ENCODE data around the gene NUDT4.
"Not testable (repeated sequence)": the region's sequence is repeated elsewhere in the genome, so short reads cannot be mapped to it uniquely, and the experiment has no call there.

The NUDT4 gene

DNA sequence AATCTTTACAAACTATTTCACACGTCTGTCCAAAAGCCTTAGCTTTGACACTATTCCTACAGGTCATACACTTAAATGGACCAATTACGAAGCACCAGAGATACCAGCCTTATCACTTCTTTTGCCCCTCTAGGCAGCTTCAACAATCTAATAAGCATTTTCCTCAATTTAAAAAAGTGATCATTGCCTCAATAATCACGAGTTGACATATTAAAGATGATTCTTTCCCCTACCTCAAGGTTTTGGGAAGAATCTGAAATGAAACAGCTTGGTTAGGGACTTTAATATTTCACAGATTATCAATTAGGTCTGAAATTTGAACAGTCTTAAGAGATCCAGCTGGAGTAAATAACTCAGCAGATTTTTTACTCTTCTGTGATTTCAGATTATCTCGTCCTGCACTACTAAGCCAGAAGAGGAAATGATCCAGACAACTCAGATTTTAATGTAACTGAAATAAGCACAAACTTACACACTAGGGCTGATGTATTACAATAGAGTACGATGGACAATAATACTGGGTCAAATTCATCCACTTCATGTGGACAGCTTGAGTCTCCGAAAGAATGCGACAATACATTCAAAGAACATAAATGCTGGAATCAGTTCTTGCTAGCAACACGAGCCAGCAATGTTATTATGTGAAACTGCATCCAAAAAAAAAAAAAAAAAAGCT is 48.1 kb downstream of the NUDT4 start:
- TF ChIP-seq POLR2AphosphoS5 (IDR thresholded peaks at IDR 0.05; ENCODE audit: low read depth, low read length) (no peak), TAF1 (IDR thresholded peaks at IDR 0.05; ENCODE audit: borderline replicate concordance, low read depth, low read length) (no peak), POLR2A (IDR thresholded peaks at IDR 0.05; ENCODE audit: low read depth, low read length) (no peak)
- DNase-seq (ENCODE audit: insufficient read length) (no peak), FAIRE-seq (no peak)

DNA sequence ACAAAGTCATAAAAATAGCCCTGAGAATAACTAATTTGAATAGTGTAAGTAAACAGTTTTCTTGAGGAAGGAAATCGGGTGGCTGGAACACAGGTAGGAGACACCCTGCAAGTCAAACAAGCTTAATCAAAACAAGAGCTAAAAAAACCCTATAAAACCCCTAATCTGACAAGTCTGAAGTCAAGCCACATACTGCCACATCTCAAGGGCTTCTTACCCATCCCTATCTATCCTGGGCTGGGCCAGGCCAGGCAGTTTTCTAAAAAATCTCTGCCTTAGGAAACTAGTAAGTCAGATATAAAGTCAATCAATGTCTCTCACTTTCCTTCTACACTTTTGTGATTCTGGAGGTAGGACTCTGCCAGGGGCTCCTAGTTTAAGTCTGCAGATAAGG is 48.7 kb downstream of the NUDT4 start:
- peak; percentile 61 for FAIRE-seq
- DNase-seq (ENCODE audit: insufficient read length): no peak
- no peak for TF ChIP-seq TAF1 (IDR thresholded peaks at IDR 0.05; ENCODE audit: borderline replicate concordance, low read depth, low read length)
- TF ChIP-seq POLR2AphosphoS5 (IDR thresholded peaks at IDR 0.05; ENCODE audit: low read depth, low read length): no peak
- no peak for TF ChIP-seq POLR2A (IDR thresholded peaks at IDR 0.05; ENCODE audit: low read depth, low read length)

- TF ChIP-seq TAF1 (IDR thresholded peaks at IDR 0.05; ENCODE audit: borderline replicate concordance, low read depth, low read length): no peak
- no peak for TF ChIP-seq POLR2A (IDR thresholded peaks at IDR 0.05; ENCODE audit: low read depth, low read length)
- no peak for TF ChIP-seq POLR2AphosphoS5 (IDR thresholded peaks at IDR 0.05; ENCODE audit: low read depth, low read length)
- DNase-seq (ENCODE audit: insufficient read length) (no peak), FAIRE-seq (peak; percentile 14)
Observed at GRCh38 chr12:93427779-93428564, 50.2 kb downstream of the NUDT4 start.

DNA sequence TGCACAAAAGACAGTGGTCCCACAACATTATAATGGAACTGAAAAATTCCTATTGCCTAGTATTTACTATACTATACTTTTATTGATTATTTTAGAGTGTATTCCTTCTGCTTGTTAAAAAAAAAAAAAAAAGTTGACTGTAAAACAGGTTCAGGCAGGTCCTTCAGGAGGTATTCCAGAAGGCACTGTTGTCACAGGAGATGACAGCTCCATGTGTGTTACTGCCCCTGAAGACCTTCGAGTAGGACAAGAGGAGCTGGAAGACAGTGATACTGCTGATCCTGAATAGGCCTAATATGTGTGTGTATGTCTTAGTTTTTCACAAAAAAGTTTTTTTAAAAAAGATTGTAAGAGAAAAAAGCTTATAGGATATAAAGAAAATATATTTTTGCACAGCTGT is 51.7 kb downstream of the NUDT4 start:
- DNase-seq (ENCODE audit: insufficient read length) (no peak), FAIRE-seq (no peak)
- TF ChIP-seq TAF1 (IDR thresholded peaks at IDR 0.05; ENCODE audit: borderline replicate concordance, low read depth, low read length) (no peak), POLR2A (IDR thresholded peaks at IDR 0.05; ENCODE audit: low read depth, low read length) (no peak), POLR2AphosphoS5 (IDR thresholded peaks at IDR 0.05; ENCODE audit: low read depth, low read length) (no peak)

DNA sequence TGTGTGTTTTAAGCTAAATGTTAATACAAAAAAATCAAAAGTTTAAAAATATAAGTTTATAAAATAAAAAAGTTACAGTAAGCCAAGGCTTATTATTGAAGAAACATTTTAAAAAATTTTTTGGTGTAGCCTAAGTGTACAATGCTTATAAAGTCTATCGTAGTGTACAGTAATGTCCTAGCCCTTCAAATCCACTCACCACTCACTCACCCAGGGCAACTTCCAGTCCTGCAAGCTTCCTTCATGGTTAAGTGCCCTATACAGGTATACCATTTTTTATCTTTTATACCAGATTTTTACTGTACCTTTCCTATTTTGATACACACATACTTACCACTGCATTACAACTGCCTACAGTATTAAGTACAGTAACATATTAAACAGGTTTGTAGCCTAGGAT is 52.1 kb downstream of the NUDT4 start:
- TF ChIP-seq POLR2A (IDR thresholded peaks at IDR 0.05; ENCODE audit: low read depth, low read length) (no peak), TAF1 (IDR thresholded peaks at IDR 0.05; ENCODE audit: borderline replicate concordance, low read depth, low read length) (no peak), POLR2AphosphoS5 (IDR thresholded peaks at IDR 0.05; ENCODE audit: low read depth, low read length) (no peak)
- DNase-seq (ENCODE audit: insufficient read length) (no peak), FAIRE-seq (no peak)

GRCh38 chr12:93430280-93430679 is 52.6 kb downstream of the NUDT4 start:
- no peak for TF ChIP-seq POLR2AphosphoS5 (IDR thresholded peaks at IDR 0.05; ENCODE audit: low read depth, low read length)
- TF ChIP-seq POLR2A (IDR thresholded peaks at IDR 0.05; ENCODE audit: low read depth, low read length): no peak
- TF ChIP-seq TAF1 (IDR thresholded peaks at IDR 0.05; ENCODE audit: borderline replicate concordance, low read depth, low read length): no peak
- FAIRE-seq (peak; percentile 42), DNase-seq (ENCODE audit: insufficient read length) (no peak)

GRCh38 chr12:93432031-93432430 is 54.3 kb downstream of the NUDT4 start:
- FAIRE-seq; DNase-seq (ENCODE audit: insufficient read length): not testable (repeated sequence)

DNA sequence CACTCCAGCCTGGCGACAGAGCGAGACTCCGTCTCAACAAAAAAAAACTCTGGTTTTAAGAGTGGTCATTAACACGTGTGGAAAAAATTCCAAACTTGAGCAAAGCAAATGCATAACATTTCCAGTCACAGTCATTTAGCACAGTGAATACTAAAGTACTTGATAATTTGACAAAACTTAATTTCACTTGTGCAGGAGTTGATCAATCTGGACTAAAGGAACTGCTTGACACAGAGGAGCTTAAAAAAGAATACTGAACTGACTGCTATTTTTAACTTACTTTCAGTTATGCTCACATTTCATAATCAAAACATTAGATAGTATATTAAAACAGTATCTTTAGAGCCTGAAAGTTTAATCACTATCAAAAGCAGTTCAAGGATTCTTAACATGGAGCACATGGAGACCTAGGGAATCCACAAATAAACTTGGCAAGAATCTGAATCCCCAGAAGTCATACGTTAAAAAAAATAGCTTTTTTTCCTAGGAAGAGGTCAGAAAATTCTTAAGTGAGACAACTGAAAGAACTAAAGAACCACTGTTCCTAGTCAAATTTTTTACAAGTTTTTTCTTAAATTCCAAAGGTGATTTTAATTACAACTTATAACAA is 56.6 kb downstream of the NUDT4 start:
- FAIRE-seq (peak; percentile 21), DNase-seq (ENCODE audit: insufficient read length) (no peak)
- TF ChIP-seq TAF1 (IDR thresholded peaks at IDR 0.05; ENCODE audit: borderline replicate concordance, low read depth, low read length): no peak
- TF ChIP-seq POLR2A (IDR thresholded peaks at IDR 0.05; ENCODE audit: low read depth, low read length): no peak
- TF ChIP-seq POLR2AphosphoS5 (IDR thresholded peaks at IDR 0.05; ENCODE audit: low read depth, low read length): no peak

DNA sequence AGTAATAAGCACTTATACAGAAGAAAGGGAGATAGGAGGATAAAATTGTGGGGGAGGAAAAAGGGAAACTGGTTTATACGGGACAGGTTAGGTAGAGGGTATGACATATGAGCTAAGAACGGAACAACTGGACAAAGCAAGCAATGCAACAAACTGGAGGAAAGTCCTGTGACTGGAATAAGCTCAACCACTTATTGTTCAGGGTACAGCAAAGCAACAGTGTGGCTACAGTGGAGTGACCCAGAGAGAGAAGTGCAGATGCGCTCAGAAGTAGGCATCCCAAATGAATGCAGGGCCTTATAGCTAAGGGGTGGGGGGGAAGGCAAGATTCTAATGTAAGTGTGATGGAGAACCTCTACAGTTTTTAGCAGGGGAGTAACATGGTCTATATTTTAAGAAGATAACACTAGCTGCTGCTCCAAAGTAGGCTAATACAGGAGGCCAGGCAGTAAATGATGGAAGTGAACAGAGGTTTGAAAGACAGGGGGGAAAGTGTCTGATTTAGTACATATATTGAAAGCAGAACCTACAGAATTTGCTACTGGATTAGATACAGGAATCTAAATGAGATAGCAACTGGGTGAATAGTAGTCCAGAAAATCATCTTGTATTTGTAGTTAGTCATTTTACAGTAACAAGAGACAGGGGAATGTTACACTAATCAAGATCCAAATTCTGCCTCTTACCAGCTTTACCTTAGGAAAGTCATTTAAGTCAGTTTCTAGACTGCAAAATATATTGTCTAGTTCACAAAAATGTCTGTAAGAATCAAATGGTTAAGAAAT is 60.7 kb downstream of the NUDT4 start:
- TF ChIP-seq POLR2A (IDR thresholded peaks at IDR 0.05; ENCODE audit: low read depth, low read length) (no peak), POLR2AphosphoS5 (IDR thresholded peaks at IDR 0.05; ENCODE audit: low read depth, low read length) (no peak), TAF1 (IDR thresholded peaks at IDR 0.05; ENCODE audit: borderline replicate concordance, low read depth, low read length) (no peak)
- FAIRE-seq: peak; percentile 48
- DNase-seq (ENCODE audit: insufficient read length): no peak

- no peak for DNase-seq (ENCODE audit: insufficient read length)
- TF ChIP-seq TAF1 (IDR thresholded peaks at IDR 0.05; ENCODE audit: borderline replicate concordance, low read depth, low read length): no peak
- TF ChIP-seq POLR2AphosphoS5 (IDR thresholded peaks at IDR 0.05; ENCODE audit: low read depth, low read length): no peak
- TF ChIP-seq POLR2A (IDR thresholded peaks at IDR 0.05; ENCODE audit: low read depth, low read length): no peak
- FAIRE-seq: peak; percentile 9
Observed at GRCh38 chr12:93440043-93440835, 62.5 kb downstream of the NUDT4 start.

Measured in GM12892 (cell line).